ENCODE measurements around the gene HYAL2.

The HYAL2 gene

DNA sequence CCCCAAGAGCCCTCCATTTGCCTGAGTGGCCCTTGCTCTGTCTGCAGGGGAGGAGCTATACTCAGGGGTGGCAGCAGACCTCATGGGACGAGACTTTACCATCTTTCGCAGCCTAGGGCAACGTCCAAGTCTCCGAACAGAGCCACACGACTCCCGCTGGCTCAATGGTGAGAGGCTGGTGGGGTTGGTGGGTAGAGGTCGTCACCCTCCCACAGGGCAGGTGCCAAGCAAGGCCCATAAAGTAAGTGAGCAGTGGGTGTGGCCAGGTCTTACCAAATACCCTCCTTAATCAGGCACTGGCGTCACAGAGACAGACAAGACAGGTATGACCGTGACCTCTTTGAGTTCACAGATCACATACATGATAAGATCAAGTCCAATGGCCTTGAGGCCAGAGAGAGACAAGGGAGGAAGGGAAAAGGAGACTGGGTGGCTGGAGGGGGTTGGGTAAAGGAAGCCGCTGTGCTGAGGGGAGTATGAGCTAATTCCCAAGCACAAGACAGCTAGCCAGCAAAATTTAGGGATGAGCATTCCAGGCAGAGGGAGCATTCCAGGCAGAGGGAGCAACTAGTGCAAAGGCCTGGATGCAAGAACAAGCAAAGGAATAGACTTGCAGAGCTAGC lies 51.1 kb downstream of the HYAL2 start:
- no peak for DNase-seq (ENCODE audit: low read depth in 2 of 2)

DNA sequence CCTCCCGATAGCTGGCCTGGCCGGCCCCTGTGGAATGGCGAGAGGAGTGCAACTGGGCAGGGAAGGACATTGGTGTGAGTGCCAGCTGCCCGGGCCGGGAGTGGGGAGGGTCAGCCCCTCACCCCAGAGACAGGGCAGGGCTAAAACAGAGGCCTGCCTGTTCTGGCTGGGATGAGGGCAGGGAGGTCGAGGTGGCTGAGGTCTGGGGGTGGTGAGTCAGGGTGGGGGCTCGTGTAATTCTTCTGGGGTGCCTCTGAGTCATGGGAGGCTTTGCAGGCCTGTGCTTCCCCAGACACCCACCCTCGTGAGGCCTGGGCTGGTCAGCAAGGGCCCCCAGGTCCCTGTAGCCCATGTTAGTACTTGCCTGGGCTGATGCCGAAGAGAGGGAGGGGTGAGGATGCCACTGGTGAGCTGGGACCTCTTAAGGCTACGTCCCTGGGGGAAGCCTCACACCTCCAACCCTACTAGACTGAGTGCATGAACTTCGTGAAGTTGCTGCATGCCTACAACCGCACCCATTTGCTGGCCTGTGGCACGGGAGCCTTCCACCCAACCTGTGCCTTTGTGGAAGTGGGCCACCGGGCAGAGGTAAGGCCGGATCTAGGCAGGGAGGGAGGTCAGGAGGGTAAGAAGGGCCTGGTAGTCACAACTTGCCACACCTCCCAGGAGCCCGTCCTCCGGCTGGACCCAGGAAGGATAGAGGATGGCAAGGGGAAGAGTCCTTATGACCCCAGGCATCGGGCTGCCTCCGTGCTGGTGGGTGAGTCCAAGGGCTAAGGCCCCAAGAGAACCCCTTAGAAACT lies 51.9 kb downstream of the HYAL2 start:
- DNase-seq (ENCODE audit: low read depth in 2 of 2): no peak

DNA sequence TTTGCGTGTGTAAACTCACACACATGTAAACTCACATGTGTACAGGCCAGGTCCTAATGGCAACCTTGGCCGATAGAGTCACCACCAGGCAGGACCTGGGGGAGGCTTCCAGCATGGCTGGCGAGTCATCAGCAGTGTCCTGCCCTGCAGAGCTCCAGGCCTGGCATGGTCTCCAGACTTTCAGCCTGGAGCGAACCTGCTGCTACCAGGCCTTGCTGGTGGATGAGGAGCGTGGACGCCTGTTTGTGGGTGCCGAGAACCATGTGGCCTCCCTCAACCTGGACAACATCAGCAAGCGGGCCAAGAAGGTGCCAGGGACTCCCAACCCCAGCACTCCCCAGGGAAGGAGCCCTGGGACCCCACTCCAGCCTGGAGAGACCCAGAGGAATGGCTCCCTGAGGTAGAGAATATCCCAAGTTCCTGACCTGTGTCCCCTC lies 52.5 kb downstream of the HYAL2 start:
- DNase-seq (ENCODE audit: low read depth in 2 of 2): no peak

DNA sequence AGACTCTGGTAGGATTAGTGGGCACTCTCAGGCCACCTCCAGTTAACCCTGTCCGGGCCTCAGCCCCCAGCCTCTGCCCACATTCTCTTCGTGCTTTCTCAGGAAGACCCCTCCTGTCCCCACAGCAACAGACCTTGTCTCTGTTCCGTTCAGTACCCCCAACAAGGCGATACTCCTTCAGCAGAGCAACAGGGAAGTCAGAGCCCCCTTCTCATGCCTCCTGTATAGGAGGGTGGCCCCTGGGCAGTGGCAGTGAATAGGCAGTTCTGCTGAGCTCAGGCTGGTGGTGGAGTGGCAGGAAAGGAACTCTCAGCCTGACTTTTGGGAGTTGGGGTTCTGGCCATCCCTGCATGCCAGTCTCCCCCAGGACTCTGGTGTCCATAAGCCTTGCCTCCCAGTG lies 53.1 kb downstream of the HYAL2 start:
- no peak for DNase-seq (ENCODE audit: low read depth in 2 of 2)

DNA sequence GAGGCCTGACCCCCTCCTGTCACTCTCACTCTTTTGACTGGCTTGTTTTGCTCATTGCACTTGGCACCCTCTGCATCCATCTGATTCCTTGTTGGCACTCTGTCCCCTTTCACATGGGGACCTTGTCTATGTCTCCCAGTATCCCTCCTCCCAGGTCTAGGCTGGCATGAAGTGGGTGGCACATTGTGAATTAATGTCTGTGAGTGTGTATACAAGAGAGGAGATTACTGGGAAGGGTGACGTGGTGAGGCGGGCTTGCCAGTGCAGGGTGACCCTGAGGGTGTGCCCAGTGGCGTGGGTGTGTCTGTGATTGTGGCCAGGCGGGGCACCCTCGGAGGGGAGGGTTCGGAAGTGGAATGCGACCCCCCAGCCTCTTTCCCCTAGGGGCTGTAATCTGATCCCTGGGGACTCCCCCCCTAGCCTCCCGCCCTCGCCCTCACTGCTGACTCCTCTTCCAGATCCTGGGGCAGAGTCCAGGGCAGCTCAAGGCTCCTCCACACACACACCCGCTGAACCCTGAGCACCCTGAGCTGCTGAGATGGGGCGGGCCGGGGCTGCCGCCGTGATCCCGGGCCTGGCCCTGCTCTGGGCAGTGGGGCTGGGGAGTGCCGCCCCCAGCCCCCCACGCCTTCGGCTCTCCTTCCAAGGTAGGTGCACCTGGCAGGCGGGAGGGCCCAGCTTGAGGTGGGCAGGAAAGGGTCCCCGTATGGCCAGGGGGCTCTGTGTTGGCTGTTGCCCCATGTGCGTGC lies 53.7 kb downstream of the HYAL2 start, which contains the start of gene SEMA3B:
SEMA3B (plus strand) TSS at position 445 of the 749 bp plus-strand sequence; CDS start at position 539, 94 bp downstream.
- no peak for DNase-seq (ENCODE audit: low read depth in 2 of 2)

DNA sequence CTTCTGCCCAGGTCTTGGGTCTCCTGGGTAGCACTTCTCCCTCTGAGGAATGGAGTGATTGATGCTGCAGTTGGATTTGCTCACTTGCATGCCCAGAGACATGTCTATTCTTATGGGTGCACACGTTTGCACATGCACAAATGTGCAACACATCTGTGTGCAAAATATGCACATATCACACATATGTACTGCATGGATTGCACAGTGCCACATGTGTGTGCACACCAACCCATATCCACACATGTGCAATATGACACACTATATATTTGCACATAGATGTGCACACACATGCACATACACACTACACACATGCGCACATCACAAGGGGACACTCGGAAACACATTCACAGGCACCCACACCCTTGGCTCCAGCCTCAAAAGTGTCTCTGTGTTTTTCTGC lies 54.3 kb downstream of the HYAL2 start:
- no peak for DNase-seq (ENCODE audit: low read depth in 2 of 2)

Measured in stimulated activated CD8-positive, alpha-beta memory T cell treated with anti-CD3 and anti-CD28 coated beads, Interleukin-7, amount 100 ng/mL, for 1 hour (primary cell).